Gastrocnemius medialis (tissue), 4 donors: ENCODE results near the gene GNL3. TPM values are rescaled to one million over a fixed set of nuclear protein-coding genes. Genes with fewer than 3 reads are reported as not detected.

Source experiments
- ATAC-seq, 2 donors: fragments of 150-250 bp; one replicate each; pipeline ENCODE4 v1.9.1; 2016
- DNase-seq, 2 donors: peaks; one replicate each; pipeline ENCODE4 v3.0.0-alpha.2; 2019
- H3K27ac ChIP-seq, 4 donors: fragments of 200-600 bp; sonication (generic); 1 replicate in 1 of 4; 2 replicates in 3 of 4; pipeline ENCODE4 v1.5.1; 2016 to 2018; ENCODE audit warnings: mild to moderate bottlenecking in 2 of 4, moderate library complexity in 1 of 4
- H3K27me3 ChIP-seq, 3 donors: fragments of 200-600 bp; sonication (generic) in 2 of 3; 1 replicate in 1 of 3; 2 replicates in 2 of 3; pipeline versions ENCODE4 v1.5.1 to v1.6.0; 2016 to 2019; ENCODE audit warnings: mild to moderate bottlenecking in 1 of 3, moderate library complexity in 1 of 3
- H3K36me3 ChIP-seq, 2 donors: fragments of 200-600 bp; sonication (generic) in 1 of 2; one replicate each; pipeline ENCODE4 v1.5.1; 2017 to 2018
- H3K4me1 ChIP-seq, 2 donors: fragments of 200-600 bp; sonication (generic) in 1 of 2; one replicate each; pipeline ENCODE4 v1.5.1; 2016 to 2017; ENCODE audit warnings: mild to moderate bottlenecking in 2 of 2
- H3K4me3 ChIP-seq, 4 donors: fragments of 200-600 bp; sonication (generic) in 3 of 4; 1 replicate in 1 of 4; 2 replicates in 3 of 4; pipeline ENCODE4 v1.5.1; 2016 to 2019; ENCODE audit warnings: mild to moderate bottlenecking in 2 of 4
- H3K9me3 ChIP-seq, 3 donors: fragments of 200-600 bp; sonication (generic) in 2 of 3; 1 replicate in 1 of 3; 2 replicates in 2 of 3; pipeline ENCODE4 v1.5.1; 2016 to 2019
- CTCF ChIP-seq, 5 experiments: fragments of 450-650 bp in 3 of 5; fragments of 200-600 bp in 2 of 5; sonication (generic) in 2 of 5; IDR thresholded peaks in 4 of 5; conservative IDR thresholded peaks in 1 of 5; 1 replicate in 4 of 5; 2 replicates in 1 of 5; pipeline ENCODE4 v1.5.1; 2016 to 2019; ENCODE audit warnings: antibody characterized with exemption in 5 of 5, mild to moderate bottlenecking in 3 of 5, moderate library complexity in 3 of 5
- POLR2A ChIP-seq, 2 donors: fragments of 450-650 bp; IDR thresholded peaks; one replicate each; pipeline ENCODE4 v1.6.1; 2017; ENCODE audit warnings: antibody characterized with exemption in 2 of 2, mild to moderate bottlenecking in 2 of 2, moderate library complexity in 2 of 2
- in situ Hi-C, 4 donors: fragments of 200-750 bp; cut with MboI; loops; one replicate each; pipeline versions ENCODE4 v1.15.0 to v1.8.0; 2017; ENCODE audit warnings: low sequenced_read_pairs in 4 of 4
- intact Hi-C: fragments of 100-400 bp; cut with DNase I; formaldehyde crosslinking; loops from one replicate; pipeline ENCODE4 v1.15.1; 2023; ENCODE audit warnings: low total_unique reads
- total RNA-seq, 4 donors: library from RNA; depleted of rRNA; stranded (reverse); fragments of >200 nt; gene quantifications; one replicate each; pipeline versions ENCODE4 v1.1.0 to v1.2.3, GENCODE V29; 2016

The GNL3 gene
- total RNA-seq, 4 donors from 2014 or later: 67.6 to 108 (median 94.2) TPM

- in situ Hi-C loops: no loop called here
- Histone ChIP-seq H3K36me3 (peaks cover 0 to 66% of the 10 kb centered on the region in 2 donors), H3K27me3 (no peaks in the 10 kb centered on the region), H3K9me3 (no peaks in the 10 kb centered on the region), H3K4me3 (no peak overlapping the region), H3K27ac (peak overlapping the region in 2 of 4 donors; percentile 16 to 60), H3K4me1 (peaks cover 15 to 43% of the 10 kb centered on the region in 2 donors)
- ATAC-seq (no peak), DNase-seq (no peak)
- intact Hi-C loops: loop anchor here (10.0 kb wide), 1 partner anchor 1215 kb away; the partner anchor contains the start of gene SELENOK
- TF ChIP-seq CTCF (IDR thresholded peaks at IDR 0.05 in 4 of 5, conservative IDR thresholded peaks at IDR 0.05 in 1 of 5) (no peak), POLR2A (IDR thresholded peaks at IDR 0.05) (no peak)
Observed at GRCh38 chr3:52679811-52680210, 6.0 kb upstream of the GNL3 start.

- H3K27ac ChIP-seq: peak overlapping the region; percentile 40 to 72 (median 59)
- peaks cover 21 to 49% of the 10 kb centered on the region in 2 donors for H3K4me1 ChIP-seq
- intact Hi-C loops (loop anchor here (10.0 kb wide), 1 partner anchor 1213 kb away; the partner anchor contains the start of gene SELENOK), in situ Hi-C loops (no loop called here)
- ATAC-seq (no peak), DNase-seq (no peak)
- no peaks in the 10 kb centered on the region for H3K27me3 ChIP-seq
- H3K4me3 ChIP-seq: no peak overlapping the region
- H3K9me3 ChIP-seq: no peaks in the 10 kb centered on the region
- peaks cover 0 to 53% of the 10 kb centered on the region in 2 donors for H3K36me3 ChIP-seq
- TF ChIP-seq POLR2A (IDR thresholded peaks at IDR 0.05) (no peak), CTCF (IDR thresholded peaks at IDR 0.05 in 4 of 5, conservative IDR thresholded peaks at IDR 0.05 in 1 of 5) (no peak)
Observed at GRCh38 chr3:52681596-52681995, 4.2 kb upstream of the GNL3 start.

- H3K4me3 ChIP-seq: no peak overlapping the region
- peak overlapping the region; percentile 40 to 72 (median 59) for H3K27ac ChIP-seq
- H3K9me3 ChIP-seq: no peaks in the 10 kb centered on the region
- H3K36me3 ChIP-seq: peaks cover 0 to 50% of the 10 kb centered on the region in 2 donors
- H3K4me1 ChIP-seq: peaks cover 26 to 53% of the 10 kb centered on the region in 2 donors
- intact Hi-C loops (loop anchor here (10.0 kb wide), 1 partner anchor 1213 kb away; the partner anchor contains the start of gene SELENOK), in situ Hi-C loops (no loop called here)
- ATAC-seq (no peak), DNase-seq (no peak)
- H3K27me3 ChIP-seq: no peaks in the 10 kb centered on the region
- TF ChIP-seq CTCF (IDR thresholded peaks at IDR 0.05 in 4 of 5, conservative IDR thresholded peaks at IDR 0.05 in 1 of 5) (no peak), POLR2A (IDR thresholded peaks at IDR 0.05) (no peak)
Observed at GRCh38 chr3:52682016-52682415, 3.8 kb upstream of the GNL3 start.

DNA sequence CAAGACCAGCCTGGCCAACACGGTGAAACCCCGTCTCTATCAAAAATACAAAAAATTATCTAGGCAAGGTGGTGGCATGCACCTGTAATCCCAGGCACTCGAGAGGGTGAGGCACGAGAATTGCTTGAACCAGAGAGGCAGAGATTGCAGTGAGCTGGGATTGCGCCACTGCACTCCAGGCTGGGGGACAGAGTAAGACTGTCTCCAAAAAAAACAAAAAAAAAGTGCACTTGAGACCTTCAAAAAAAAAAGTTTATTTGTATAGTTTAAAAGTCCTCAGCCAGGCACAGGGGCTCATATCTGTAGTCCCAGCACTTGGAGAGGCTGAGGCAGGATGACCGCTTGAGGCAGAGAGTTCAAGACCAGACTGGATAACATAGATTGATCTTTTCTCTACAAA, 2.2 kb upstream of the GNL3 start:
- H3K36me3 ChIP-seq: peaks cover 0 to 50% of the 10 kb centered on the region in 2 donors
- in situ Hi-C loops (no loop called here), intact Hi-C loops (loop anchor here (2.0 to 10.0 kb wide), 2 partner anchors 147 to 1211 kb away; partner anchors contain the start of genes SELENOK and UQCC5)
- H3K4me3 ChIP-seq: no peak overlapping the region
- no peak for ATAC-seq
- H3K27me3 ChIP-seq: no peaks in the 10 kb centered on the region
- DNase-seq: no peak
- TF ChIP-seq CTCF (IDR thresholded peaks at IDR 0.05 in 4 of 5, conservative IDR thresholded peaks at IDR 0.05 in 1 of 5) (no peak), POLR2A (IDR thresholded peaks at IDR 0.05) (no peak)
- H3K9me3 ChIP-seq: no peaks in the 10 kb centered on the region
- peak overlapping the region in 3 of 4 donors; percentile 92 to 94 (median 92) for H3K27ac ChIP-seq
- H3K4me1 ChIP-seq: peaks cover 31 to 55% of the 10 kb centered on the region in 2 donors
